Measurements from ENCODE around the gene MTCL3.

DNA sequence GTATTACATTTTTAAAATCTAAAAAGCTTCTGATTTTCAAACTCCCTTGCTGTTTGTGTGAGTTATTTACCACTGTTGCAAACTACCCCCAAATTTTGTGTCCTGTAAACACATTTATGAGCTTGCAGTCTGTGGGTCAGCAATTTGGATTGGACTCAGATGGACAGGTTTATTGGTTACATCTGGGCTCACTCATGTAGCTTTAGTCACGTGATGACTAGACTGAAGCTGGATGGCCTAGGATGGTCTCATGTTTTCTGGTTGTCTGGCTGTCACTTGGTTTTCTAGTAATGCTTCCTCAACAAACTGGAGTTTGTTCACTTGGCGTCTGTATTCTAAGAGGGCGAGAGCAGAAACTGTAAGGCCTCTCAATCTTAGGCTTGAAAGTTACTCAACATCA is 45.6 kb upstream of the MTCL3 start:
- no peak for TF ChIP-seq SUZ12 (IDR thresholded peaks at IDR 0.05; ENCODE audit: extremely low read depth, insufficient read depth, insufficient read length)
- TF ChIP-seq YY1 (IDR thresholded peaks at IDR 0.05; ENCODE audit: insufficient read depth, insufficient read length) = no peak
- no peak for TF ChIP-seq ZNF274 (IDR thresholded peaks at IDR 0.05; ENCODE audit: low read depth, low read length)

All from NT2/D1 (cell line).